IPS-NIHi7 (cell line): ENCODE results near the gene AFF1.
A peak's percentile ranks its signal among the peaks of the same experiment; 100 is the strongest.

Experiments used
- DNase-seq: peaks from one replicate; pipeline ENCODE4 v3.0.0; 2012; ENCODE audit warnings: mixed read lengths; ENCODE audit errors: extremely low spot score

Gene AFF1

DNA sequence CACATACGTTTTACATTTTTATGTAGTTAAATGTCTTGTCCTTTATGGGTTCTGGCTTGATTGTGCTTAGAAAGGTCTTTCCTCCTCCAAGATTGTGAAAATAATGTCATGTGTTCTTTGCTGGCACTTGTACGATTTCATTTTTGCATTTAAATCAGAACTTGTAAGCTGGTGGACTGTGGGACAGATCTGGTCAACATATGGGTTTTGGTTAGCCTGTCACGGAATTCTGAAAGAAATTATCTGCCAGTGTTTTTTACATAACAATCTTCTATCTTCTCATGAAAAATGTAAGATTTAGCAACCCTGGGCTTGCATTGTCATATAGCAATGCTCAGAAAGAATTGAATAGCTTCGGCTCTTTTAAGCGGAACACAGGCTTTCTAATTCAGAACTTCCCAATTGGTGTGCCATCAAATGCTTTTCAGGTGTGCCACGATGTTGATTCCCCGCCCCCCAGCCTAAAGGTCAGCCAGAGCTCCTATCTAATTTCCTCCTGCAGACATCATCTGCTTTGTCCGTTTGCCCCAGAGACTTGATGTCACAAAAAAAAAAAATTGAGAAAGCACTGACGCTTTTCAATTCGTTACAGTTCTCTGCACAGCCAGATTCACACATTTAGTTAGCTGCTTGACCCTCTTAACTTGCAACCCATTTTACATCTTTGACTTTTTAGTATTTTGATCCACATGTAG, 16.2 kb downstream of the AFF1 start:
- DNase-seq = no peak

DNA sequence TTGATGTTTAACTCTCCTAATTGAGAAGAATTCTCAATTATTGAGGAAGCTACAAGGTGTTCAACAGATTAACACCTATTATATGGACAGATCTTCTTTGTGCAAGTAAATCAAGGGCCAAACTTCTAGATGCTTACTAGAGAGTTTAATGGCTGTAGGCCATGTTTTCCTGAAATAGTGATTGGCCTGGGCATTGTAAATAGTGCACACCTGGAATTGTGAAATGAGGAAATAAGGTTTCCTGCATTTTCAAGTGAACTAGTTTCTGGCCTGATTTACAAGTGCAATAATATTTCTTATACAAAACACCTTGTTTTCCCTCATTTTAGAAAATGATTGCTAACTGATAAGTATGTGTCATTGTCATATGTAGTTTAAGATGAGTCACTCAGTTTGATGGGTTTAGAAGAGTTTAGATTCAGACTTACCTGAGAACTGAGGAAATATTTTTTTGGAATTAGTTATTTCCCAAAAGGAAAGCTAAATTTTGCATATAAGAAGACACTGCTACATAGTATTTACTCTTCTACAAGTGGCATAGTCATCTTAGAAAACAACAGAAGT, 21.2 kb downstream of the AFF1 start:
- DNase-seq = no peak

DNA sequence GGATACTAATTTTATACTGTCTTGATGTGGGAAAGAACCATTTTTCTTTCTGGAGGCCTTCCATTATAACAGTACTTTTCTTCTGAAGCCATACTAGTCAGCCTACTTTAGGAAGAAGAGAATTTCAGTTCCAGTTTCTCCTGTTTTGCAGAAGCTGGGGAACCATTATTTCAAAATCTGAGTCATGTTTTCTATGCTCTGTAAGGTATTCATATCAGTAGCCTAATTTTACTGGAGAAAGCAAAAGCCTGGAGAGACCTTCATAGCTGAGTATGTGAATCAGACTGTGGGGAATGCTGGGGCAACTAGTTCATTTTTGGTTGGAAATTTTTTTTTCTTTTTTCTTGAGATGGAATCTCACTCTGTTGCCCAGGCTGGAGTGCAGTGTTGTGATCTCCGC, 22.4 kb downstream of the AFF1 start:
- DNase-seq = no peak

DNA sequence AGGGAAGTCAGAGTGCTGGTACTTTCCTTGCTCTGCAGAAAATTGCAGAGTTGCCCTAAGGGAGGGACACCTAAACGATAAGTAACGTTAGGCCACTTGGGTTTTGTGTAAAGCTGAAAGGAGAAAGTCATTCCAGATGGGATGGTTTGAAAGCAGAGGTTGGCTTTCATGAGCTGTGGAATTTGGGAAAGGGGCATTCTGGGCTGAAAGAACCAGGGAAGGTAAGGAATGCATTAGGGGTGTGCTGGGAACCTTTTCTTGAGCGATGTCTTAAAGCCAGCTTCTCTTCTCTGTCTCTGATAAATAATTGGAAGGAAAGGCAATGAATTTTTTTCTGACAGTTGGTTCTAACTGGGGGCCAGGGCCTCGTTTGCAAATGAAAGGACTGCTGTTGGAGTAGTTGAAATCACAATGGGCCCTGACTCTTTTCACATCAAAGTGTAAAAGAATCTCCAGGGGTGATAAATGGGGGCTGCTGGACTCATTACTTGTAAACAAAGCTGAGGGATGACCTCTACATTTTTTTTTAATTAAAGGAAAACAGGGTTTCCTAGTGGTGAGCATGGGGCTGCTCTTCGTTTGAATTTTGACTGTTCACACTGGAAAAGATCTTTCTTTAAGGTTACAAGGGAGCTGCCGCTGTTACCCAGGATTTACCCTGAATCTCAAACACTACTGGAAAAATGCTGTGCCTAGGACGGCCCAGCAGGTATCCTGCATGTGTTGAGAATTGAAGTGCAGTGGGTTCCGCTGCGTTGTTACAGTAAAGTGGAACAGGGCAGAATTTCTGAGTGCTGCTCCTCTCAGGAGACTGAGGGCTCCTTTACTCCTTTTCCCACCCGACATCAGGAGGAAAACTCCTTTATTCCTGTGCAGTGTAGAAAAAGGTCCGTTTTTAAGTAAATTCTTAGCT, 25.0 kb downstream of the AFF1 start:
- DNase-seq = peak; percentile 52

DNA sequence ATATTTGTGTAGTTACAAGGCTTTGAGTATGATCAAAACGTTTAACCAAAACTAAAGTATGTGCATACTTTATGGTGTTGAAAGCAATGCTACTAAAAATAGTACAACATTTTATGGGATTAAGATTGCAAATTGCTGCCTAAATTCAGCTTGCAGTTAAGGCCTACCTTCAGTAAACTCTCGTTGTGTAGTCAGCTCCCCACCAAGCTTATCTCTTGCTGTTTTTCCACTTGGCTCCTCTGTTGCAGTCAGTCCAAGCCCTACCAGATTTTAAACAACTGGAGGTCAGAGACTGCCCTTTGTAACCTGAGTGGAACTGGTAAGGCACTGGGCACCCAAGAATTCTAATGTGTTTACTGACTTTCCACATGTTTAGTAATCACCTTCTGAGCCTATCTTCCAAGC, 25.7 kb downstream of the AFF1 start:
- peak; percentile 23 for DNase-seq

DNA sequence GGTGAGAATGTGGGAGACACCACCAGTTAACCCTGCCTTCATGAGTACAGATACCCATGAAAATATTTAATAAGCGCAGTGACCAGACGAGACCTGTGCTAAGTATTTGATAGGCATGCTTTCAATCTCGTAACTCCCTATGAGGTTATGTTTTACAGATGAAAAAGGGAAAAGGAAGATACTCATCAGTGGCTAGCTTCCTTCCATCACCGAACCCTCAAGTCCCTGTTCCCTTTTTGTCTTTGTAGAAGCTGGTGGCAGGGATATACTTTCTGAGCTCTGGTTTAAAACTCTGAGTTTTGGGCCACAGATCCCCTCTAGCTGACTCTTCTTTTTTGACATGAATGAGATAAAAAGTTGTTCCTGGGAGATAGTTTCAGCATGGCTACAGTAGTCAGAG, 26.3 kb downstream of the AFF1 start:
- no peak for DNase-seq

DNA sequence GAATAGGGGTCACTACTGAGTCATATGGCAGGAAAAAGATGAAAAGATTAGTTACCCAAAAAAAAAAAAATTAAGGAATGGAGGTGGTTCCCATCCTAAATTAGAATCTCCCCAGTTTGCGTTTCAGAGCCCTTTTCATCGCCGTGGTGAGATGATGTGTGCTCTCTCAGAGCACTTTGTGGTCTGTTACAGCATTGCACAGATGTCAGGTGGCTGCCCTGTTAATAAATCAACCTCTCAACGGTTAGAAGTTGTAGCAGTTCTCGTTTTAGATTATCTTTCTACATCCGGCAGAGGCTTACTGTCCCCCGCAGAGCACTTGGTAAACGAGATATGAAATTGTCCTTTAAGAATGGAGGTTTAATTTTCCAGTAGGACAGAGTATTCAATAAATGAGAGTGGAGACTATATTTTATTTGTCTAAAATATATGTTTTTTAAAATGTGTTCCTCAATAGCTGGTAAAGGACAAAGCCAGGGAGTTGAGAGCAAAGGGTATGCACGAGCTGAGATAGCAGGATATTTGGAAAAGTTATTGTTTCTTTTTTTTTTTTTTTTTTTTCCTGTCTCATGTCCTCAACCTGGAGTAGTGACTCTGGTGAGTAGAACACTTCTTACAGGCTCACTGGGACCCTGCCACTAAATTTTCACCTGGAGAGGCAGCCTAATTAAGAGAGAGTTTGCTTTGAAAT, 26.9 kb downstream of the AFF1 start:
- no peak for DNase-seq

DNA sequence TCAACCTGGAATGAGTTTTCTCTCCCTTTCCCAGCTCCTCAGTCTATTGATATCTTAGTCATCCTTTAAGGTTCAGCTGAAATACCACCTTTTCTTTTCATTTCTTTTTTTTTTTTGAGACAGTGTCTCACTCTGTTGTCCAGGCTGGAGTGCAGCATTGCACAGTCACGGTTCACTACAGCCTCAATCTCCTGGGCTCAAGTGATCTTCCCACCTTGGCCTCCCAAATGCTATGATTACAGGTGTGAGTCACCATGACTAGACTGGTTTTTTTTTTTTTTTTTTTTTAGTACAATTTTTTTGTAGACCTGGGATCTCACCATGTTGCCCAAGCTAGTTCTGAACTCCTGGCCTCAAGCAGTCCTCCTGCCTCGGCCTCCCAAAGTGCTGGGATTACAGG, 28.9 kb downstream of the AFF1 start:
- no peak for DNase-seq

DNA sequence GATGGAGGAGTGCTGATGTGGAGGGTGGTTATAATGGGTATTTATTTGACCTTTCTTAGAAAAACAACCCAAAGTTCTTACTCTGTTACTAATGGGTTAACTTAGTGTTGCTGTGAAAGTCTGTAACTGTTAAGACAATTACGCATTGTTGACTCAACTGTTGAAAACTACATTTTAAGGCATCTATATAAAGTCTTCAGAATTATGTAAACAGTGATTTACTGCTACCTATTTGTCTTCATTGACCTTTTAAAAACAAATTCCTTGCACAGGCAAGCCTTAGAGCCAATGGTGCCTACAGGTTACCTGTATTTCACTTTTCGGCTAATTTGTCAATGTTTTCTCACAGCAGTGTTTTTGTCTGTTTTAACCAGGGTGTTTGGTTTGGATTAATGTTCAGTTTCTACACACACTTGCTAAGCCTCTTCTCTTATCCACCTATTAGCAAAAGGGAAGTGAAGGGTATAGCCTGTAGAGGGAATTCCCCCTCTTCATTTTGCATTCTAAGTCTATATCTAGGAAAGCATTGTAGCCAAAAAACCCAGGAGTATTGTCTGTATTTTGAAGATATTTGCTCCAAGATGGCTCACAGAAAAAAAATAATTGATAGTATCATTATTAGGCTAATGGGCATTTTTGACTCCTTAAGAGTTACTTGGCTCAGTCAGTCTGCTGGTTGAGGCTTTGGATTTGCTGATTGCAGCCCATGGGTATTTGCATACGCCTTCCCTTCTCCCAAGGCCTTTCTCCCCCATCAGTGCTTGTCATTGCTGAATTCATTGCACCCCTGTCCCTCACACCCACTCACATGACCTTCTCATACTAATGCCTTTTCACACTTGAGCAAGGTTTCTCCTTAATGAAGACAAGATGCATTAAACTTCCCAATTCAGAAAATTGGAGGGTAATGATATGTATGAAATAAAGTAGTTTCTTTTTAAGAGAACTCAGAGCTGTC, 30.5 kb downstream of the AFF1 start:
- DNase-seq = peak; percentile 31

DNA sequence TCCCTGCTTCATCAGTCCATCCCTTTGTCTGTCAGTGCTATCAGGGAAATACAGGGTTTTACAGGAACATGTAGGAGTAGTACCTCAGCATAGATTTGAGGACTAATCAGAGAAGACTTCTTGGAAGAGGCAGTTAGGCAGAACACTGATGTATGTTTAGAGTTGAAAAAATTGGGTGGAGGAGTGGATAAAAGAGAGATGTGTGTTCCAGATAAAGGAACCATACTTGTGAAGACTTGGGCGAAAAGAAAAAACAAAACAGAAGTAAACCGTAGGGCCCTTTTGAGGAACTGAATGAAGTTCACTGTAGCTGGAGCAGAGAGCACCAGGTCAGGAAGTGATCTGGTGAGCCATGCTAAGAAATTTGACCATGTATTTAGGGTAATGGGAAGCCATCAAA, 32.3 kb downstream of the AFF1 start:
- DNase-seq = no peak

DNA sequence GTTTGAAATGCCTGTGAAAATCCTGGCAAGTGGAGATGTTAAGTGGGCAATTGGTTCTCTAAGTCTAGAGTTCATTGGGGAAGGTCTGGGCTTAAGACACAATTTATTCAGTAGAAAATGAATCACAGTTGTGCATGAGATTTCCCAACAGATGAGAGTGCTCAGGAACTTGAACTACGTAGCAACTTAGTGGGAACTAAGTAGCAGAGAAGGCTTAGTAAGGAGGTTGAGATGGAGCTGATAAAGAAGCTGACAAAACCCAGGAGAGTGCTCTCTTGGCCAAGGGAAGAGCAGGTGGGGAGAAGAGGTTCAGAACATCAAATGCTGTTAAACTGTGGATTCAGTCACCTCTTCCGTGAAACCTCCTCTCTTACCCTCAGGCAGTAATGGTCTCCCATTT, 33.0 kb downstream of the AFF1 start:
- DNase-seq = no peak

DNA sequence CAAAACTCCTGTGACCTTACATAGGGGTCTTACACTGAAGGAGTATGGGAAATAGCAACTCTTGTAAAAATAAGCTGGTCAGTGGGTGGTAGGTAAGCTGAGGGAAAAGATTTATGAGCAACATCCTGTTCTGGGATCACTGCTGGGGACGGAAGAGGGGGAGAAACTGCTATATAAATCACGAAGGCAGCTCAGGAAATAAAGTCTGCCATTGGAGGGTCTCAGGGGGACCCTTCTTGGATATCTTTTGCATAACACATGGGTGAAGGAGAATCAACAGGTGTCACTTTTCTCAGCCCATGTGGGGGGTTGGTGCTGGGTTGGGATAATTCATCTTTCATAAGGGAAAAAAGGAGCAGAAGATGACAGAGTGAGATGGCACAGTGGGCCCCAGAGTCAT, 33.7 kb downstream of the AFF1 start:
- DNase-seq = no peak

DNA sequence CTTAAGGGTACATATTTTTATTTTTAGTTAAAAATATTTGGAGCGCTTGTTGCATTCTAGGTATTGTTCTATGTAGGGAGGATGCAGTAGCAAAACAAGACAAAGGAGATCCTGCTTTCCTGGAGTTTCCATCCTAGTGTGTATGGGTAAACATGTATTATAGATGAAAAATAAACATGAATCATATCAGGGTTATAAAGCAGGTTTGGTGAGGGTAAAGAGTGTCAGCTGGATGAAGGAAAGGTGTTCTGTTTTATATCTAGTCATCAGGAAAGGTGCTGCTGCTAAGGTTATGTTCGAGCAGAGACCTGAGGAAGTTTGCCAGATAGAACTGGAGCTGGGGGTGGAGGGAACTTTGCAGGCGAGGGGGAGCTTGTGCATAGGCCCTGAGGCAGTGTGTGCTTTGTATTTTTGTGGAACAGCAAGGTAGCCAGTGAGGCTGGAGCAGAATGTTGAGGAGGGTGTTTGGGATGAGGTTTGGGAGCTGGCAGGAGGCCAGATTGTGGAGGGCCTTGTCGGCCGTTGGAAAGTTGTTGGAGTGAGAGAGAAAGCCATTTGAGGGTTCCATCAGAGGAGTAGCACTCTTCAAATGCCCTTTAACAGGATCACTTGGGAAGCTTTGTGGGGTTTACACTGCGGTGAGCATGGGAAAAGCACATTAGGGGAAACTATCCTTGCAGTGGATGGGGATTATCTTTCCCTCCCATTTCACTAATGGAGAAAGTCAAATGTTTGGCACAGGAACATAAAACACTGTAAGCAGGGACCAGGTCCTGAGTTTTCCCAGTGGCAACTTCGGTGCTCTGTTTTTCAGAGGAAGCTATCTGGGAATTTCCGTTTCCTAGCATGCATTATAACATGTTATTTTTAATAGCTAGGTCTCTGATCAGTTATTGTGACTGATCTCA, 35.9 kb downstream of the AFF1 start:
- no peak for DNase-seq

DNA sequence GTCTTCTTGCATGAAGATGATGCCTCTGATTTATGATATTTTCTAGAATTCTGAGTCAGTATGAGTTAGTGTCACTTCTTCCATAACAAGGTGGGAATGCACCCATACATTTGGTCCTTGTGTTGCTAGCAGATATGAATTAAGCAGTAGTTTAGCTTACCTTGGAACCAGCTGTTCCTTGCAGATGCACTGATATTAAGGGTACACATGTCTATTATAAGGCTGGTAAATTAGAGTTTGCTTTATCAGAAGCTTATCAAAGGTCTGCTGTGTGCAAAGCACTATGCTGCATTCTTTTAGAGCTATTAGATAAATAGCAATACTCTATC, 36.5 kb downstream of the AFF1 start:
- DNase-seq = no peak

DNA sequence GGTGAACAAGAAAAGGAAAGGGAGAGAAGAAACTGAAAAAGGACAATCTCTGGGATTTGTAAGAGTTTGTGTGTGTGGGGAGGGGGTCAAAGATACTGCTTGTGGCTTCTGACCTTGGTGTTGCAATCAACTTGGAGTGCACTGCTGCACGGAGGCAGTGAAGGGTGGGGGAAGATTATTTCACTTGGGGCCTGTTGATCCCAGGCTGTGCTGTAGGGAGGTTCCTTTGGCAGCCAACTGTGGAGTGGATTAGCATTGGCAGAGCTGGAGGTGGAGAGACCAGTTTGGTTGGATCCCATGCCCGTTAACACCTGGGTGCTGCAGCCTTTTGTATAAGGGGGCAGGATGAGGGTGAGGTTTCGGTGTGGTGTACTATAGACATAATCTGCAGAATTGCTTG, 38.2 kb downstream of the AFF1 start:
- peak; percentile 33 for DNase-seq

DNA sequence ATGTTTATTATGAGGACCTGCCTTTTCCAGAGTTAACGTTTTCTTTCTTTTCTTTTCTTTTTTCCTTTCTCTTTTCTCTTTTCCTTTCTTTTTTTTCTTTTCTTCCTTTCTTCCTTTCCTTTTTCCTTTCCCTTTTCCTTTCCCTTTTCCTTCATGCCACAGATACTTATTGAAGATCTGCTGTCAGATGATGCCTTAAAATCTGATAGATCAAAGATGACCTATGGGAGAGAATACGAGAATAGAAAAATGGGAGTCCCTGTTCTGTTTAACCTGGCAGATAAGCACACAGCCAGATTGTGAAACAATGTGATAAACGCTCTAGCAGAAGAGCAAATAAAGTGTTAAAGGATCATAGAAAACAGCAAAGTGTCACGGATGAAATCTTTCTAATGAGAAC, 38.9 kb downstream of the AFF1 start:
- DNase-seq = no peak

DNA sequence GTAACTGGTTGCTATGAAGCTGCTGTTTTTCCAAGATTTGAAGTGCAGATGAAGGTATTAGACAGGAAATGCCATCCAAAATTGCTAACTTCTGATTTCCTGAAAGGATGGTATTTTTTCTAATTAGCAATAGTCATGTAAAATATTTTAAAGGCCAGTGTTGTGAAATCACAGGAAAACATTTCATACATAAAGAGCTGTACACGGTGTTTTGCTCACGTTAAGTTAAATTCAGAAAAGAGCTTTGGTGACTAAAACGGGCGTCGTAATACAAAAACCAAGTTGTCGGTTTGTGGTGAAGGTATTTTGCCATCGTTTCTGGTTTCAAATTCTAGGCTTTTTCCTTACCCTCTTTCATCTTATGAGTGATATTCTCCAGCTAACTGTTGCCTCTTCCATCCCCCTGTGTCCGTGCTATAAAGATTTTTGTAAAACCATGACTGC, 39.8 kb downstream of the AFF1 start:
- DNase-seq = no peak

DNA sequence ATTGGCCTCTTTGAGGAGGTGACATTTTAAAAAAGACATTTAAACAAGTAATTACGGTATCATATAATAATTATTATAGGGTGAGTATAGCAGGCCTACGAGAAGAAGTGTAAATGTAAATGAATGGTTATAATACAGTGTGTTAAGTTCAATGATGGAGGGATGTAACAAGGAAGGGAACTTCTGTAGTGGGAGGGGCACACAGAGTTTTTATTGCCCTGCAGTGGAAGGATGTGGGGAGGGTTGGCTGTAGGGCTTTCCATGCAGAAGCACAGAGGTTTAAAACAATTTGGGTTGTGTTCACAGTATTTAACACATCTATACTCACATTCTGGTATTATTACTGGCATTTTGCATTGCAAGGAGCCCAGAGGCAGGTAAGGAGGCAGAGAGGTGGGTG, 41.1 kb downstream of the AFF1 start:
- no peak for DNase-seq

DNA sequence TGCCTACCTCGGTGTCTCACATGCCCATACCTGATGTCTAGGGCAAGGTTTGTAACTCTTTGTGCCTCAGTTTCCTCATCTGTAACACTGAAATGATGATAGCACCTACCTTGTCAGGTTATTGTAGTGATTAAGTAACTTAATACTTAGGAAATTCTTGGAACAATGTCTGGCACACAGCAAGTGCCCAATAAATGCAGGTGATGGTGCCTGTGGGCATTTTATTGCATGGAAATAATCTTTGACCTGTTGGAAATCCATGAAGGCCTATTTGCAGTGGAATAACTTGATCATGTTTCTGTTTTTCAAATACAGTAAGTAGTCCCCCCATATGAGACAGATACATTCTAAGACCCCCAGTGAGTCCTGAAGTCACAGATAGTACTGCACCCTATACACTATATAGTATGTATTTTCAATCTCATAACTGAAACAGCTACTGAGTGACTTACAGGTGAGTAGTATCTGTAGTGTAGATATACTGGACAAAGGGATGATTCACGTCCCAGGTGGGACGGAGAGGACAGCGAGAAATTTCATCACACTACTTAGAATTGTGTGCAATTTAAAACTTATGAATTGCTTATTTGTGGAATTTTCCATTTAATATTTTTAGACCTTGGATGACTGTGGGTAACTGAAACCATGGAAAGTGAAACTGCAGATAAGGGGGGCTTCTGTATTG, 42.1 kb downstream of the AFF1 start:
- DNase-seq = no peak
